GM12878 (cell line): Measurements from ENCODE around the gene LSMEM2. TPM values are rescaled to one million over a fixed set of nuclear protein-coding genes. Genes with fewer than 3 reads are reported as not detected.

Source experiments
- CHD1 ChIP-seq: IDR thresholded peaks from 2 replicates; pipeline ENCODE4 v1.6.1; 2012; ENCODE audit warnings: low read depth, low read length, improper control_type of control experiment
- CREB1 ChIP-seq: IDR thresholded peaks from 2 replicates; pipeline ENCODE4 v1.6.1; 2012; ENCODE audit warnings: low read depth, mild to moderate bottlenecking, inconsistent platforms
- RAD51 ChIP-seq: fragments of 450-650 bp; IDR thresholded peaks from 2 replicates; pipeline ENCODE4 v1.6.1; 2016; ENCODE audit warnings: moderate library complexity, mild to moderate bottlenecking, inconsistent platforms
- ZNF207 ChIP-seq: fragments of 450-650 bp; IDR thresholded peaks from 2 replicates; pipeline ENCODE4 v1.6.1; 2014; ENCODE audit warnings: antibody characterized with exemption, mild to moderate bottlenecking, borderline replicate concordance
- polyA plus RNA-seq, 11 experiments: library from polyadenylated mRNA; depleted of rRNA in 4 of 11; unstranded in 6 of 11; stranded (reverse) in 5 of 11; fragments of >200 nt; fragmentation: Nextera tagmentation in 4 of 11; fragmentation: Illumina TruSeq in 1 of 11; extraction: Ambion mirVana in 4 of 11; extraction: Trizol in 1 of 11; gene quantifications; 1 replicate in 1 of 11; 2 replicates in 10 of 11; pipeline versions ENCODE4 v1.2.1 to v1.2.3, GENCODE V29; 2011 to 2016; ENCODE audit warnings: inconsistent platforms in 2 of 11, missing spikeins in 2 of 11, low read depth in 1 of 11
- total RNA-seq, 4 experiments: library from RNA; depleted of rRNA in 3 of 4; stranded (reverse); fragments of >200 nt in 3 of 4; fragmentation: Illumina TruSeq in 1 of 4; extraction: Trizol in 1 of 4; gene quantifications; 2 replicates each; pipeline versions ENCODE4 v1.2.1 to v1.2.3, GENCODE V29; 2013 to 2021
- TF ChIP-seq, protein P1 (sequence below): IDR thresholded peaks from 2 replicates; pipeline ENCODE4 v1.6.1; 2011; ENCODE audit warnings: mild to moderate bottlenecking, low read depth, low read length, moderate library complexity; ENCODE audit not compliant: insufficient replicate concordance
- TF ChIP-seq, protein P2 (sequence below): IDR thresholded peaks from 2 replicates; pipeline ENCODE4 v1.6.1; 2012; ENCODE audit warnings: improper control_type of control experiment, low read depth, low read length; ENCODE audit not compliant: insufficient replicate concordance

Gene LSMEM2
- total and polyA plus RNA-seq, 10 of the 15 experiments (the other 5 are each of a cell fraction or from before 2014, with no cell fraction given), result 0.17 TPM; not detected in 9

DNA sequence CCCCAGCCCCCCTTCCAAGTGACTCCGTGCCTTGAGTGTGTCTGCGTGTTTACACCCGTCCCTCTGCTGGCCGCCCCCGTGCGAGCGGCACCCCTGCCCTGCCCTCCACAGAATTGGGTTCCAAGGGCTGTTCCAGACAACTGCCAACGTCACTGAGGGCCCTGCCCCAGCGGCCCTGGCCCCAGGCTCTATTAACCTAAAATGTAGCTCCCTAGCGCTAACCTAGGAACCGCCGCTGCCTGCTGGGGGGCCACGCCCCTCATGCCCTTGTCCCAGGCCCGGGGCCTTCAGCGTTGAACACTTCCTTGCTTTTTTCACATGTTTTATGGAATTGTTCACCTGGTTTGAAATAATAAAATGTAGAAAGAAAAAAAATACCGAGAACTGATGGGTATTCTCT lies 19.9 kb upstream of the LSMEM2 start (continued):
- TF ChIP-seq, protein P1, sequence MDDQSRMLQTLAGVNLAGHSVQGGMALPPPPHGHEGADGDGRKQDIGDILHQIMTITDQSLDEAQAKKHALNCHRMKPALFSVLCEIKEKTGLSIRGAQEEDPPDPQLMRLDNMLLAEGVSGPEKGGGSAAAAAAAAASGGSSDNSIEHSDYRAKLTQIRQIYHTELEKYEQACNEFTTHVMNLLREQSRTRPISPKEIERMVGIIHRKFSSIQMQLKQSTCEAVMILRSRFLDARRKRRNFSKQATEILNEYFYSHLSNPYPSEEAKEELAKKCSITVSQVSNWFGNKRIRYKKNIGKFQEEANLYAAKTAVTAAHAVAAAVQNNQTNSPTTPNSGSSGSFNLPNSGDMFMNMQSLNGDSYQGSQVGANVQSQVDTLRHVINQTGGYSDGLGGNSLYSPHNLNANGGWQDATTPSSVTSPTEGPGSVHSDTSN, result no peak
- TF ChIP-seq, protein P2, sequence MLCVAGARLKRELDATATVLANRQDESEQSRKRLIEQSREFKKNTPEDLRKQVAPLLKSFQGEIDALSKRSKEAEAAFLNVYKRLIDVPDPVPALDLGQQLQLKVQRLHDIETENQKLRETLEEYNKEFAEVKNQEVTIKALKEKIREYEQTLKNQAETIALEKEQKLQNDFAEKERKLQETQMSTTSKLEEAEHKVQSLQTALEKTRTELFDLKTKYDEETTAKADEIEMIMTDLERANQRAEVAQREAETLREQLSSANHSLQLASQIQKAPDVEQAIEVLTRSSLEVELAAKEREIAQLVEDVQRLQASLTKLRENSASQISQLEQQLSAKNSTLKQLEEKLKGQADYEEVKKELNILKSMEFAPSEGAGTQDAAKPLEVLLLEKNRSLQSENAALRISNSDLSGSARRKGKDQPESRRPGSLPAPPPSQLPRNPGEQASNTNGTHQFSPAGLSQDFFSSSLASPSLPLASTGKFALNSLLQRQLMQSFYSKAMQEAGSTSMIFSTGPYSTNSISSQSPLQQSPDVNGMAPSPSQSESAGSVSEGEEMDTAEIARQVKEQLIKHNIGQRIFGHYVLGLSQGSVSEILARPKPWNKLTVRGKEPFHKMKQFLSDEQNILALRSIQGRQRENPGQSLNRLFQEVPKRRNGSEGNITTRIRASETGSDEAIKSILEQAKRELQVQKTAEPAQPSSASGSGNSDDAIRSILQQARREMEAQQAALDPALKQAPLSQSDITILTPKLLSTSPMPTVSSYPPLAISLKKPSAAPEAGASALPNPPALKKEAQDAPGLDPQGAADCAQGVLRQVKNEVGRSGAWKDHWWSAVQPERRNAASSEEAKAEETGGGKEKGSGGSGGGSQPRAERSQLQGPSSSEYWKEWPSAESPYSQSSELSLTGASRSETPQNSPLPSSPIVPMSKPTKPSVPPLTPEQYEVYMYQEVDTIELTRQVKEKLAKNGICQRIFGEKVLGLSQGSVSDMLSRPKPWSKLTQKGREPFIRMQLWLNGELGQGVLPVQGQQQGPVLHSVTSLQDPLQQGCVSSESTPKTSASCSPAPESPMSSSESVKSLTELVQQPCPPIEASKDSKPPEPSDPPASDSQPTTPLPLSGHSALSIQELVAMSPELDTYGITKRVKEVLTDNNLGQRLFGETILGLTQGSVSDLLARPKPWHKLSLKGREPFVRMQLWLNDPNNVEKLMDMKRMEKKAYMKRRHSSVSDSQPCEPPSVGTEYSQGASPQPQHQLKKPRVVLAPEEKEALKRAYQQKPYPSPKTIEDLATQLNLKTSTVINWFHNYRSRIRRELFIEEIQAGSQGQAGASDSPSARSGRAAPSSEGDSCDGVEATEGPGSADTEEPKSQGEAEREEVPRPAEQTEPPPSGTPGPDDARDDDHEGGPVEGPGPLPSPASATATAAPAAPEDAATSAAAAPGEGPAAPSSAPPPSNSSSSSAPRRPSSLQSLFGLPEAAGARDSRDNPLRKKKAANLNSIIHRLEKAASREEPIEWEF, result no peak
- TF ChIP-seq ZNF207, result no peak
- no peak for TF ChIP-seq RAD51
- no peak for TF ChIP-seq CHD1
- TF ChIP-seq CREB1, result no peak
